Limb (tissue), 2 donors: ENCODE measurements around the gene POLE.
"Not testable (repeated sequence)": the region's sequence is repeated elsewhere in the genome, so short reads cannot be mapped to it uniquely, and the experiment has no call there.

ENCODE experiments used
- DNase-seq, 2 donors: peaks; one replicate each; pipeline ENCODE4 v3.0.0-alpha.2; 2016; ENCODE audit errors: extremely low spot score in 2 of 2

POLE gene

DNA sequence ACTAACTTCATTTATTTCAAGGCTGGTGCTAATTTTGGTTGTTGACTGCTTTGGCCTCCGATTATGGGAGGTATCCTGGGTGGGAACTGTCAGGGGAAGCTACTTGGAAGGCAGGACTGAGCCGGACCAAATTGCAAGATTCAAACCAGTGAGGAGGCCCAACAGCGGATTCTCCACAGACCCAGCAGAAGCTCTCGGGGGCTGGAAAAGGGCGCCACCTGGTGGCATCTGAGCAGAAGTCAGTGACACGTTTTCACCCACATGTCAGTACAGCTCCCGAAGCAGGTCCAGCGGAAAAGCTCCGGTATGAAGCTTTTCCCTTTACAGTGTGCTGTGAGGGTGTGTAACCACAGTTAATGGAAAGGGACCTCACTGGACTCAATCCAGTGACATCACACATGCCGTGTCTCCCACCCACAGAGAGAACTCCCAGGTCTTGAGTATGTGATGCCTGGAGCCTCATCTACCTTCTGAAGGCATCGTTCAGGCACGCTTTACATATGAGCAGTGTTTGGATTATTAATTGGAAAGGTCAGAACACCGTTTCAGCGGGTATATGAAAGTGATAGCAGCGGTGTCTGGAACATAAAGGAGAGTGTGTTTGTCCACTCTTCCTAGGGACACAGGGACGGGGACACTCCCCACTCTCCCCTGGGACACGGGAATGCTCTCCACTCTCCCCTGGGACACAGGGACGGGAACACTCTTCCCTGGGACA, 72.1 kb downstream of the POLE start:
- peak; percentile 75 to 87 for DNase-seq

- DNase-seq = no peak
Measured at GRCh38 chr12:132614029-132614428, 73.1 kb downstream of the POLE start.

DNA sequence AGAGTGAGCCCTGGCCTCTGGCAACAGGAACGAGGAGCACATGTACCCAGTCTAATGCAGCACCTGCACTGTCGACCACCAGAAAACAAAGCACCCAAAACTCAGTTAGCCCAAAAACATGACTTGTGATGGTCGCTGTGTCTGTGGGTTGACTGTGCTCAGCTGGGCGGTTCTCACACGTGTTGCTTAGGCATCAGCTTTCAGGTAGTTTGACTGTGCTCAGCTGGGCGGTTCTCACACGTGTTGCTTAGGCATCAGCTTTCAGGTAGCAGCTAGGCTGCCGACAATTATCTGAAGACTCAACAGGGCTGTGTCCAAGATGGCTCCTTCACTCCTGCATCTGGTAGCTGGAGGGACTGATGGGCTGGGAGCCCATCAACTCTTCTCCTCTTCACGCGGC, 75.5 kb downstream of the POLE start:
- DNase-seq = no peak

GRCh38 chr12:132610866-132611602, 76.1 kb downstream of the POLE start:
- DNase-seq = no peak

DNA sequence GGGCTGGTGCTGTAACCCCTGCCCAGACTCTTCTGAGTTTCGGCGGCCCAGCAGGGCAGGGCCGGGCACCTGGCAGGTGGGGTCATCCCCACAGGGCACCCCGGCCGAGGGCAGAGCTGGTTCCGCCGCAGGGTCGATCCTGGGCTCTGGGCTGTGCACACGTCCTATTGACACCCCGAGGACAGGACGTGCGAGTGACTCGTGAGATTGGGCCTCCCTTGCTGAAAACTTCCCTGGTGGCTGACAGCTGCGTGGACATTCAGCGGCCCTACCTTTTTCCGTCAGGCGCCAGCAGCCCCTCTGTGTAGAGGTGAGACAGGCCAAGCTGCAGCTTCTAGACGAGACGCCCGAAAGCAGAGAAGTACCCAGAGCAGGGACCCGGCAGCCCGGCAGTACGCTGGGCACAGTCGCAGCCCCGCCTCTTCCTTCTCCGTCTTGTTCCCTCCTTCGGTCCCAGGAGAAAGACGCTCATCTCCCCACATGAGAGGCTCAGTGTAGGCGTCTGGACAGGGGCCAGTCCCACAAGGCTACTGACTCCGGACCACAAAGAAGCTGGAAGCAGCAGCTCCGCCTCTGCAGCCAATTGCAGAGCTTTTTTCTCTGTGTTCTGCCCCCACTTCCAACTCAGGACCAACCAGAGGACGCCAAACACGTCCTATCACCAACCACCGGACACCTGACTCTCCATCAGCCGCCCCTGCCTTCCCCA, 76.9 kb downstream of the POLE start, which contains the start of gene LRCOL1:
LRCOL1 (minus strand) TSS at position 532 of the 709 bp plus-strand sequence. CDS start 4,331 bp downstream, outside the sequence.
- peak in 1 of 2 donors; percentile 61 for DNase-seq

DNA sequence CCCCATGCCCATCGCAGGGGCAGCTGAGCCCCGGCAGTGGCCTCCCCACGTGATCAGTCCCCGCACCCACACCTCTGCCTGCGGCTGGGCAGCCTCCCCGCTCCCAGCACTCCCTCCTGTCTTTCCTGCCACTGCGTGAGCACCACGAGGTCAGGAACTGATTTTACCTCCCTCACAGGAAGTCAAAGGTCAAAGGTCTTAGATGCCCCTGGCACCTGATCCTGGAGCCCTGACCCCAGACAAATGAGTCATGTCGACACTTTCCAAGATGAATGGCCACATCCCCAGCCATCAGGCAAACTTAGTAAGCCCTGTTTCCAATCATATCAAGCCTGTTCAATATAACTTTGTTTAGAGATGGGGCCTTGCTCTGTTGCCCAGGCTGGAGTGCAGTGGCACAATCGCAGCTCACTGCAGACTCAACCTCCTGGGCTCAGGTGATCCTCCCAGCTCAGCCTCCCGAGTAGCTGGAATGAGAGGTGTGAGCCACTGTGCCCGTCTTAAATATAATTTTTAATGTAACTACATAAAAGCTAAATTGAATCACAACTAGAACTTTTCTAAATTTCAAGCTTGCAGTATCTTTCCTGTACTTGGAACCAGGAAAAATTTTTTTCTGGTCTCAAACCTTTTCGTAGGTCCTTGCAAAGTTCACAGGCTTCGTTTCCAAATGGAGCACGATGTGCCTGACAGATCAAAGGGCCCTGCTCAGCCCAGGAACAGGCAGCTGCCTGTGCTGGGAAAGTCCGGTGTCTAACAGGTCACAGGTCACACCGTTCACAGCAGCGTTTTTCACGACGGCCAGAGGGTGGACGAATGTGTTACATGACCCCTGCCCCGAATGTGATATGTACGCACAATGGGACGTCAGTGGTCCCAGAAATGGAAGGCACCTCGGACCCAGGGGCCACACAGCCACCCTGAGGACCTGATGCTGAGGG, 78.6 kb downstream of the POLE start:
- no peak for DNase-seq

DNA sequence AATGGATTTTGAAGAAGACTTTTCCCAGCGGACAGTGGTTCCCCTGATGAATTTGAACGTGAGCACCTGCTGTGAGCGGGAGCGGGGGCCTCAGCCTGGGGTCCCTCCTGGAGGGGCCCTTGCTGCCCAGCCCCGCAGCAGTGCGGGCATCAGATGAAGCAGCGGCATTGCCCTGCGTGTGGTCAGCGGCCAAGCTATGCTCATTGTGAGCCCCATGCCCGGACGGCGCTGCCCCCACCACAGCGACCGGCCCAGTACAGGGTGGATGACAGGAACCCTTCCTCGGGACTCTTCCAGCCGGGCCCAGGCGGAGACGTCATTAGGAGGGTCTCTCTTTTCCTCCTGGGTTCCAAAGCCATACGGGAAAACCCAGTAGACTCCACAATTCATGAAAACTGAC, 80.2 kb downstream of the POLE start:
- no peak for DNase-seq

DNA sequence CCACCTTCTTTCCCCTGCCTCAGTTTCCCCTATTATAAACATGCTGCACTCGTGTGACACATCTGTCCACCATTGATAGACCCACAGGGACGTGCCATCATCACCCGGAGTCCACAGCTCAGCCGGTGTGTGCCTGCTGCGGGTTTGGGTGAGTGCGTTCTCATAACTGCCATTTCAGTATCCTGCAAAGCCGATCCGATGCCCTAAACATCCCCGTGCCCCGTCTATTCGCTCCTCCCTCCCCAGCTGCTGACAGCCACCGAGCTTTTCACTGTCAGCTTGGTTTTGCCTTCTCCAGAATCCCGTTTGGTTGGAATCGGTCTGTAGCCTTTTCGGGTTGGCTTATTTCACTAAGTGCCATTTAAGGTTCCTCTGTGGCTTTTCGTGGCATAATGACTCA, 80.7 kb downstream of the POLE start:
- DNase-seq = no peak

- DNase-seq = no peak
Measured at GRCh38 chr12:132605892-132606291, 81.2 kb downstream of the POLE start.

- DNase-seq = no peak
Measured at GRCh38 chr12:132604668-132605441, 82.3 kb downstream of the POLE start.

DNA sequence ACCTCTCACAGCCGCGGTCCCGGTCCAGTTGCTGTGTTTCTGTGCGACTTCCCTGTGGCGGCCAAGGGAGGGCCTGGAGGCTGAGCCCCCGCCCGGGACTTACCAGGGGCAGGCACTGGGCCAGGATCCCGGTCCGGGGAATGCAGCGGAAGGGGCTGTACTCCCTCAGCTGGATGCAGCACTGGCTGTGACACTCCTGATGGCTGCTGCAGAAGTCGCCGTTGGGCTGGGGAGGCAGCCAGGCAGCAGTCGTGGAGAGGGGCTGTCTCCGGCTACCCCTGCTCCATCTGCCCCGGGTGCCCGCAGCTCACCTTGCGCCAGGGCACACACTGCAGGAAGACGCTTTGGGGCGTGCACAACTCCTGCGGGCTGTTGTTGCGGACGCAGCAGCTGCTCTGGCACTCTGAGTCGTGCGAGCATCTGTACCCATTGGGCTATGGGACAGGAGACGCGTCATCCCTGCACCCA, 83.0 kb downstream of the POLE start:
- DNase-seq = peak in 1 of 2 donors; percentile 61

DNA sequence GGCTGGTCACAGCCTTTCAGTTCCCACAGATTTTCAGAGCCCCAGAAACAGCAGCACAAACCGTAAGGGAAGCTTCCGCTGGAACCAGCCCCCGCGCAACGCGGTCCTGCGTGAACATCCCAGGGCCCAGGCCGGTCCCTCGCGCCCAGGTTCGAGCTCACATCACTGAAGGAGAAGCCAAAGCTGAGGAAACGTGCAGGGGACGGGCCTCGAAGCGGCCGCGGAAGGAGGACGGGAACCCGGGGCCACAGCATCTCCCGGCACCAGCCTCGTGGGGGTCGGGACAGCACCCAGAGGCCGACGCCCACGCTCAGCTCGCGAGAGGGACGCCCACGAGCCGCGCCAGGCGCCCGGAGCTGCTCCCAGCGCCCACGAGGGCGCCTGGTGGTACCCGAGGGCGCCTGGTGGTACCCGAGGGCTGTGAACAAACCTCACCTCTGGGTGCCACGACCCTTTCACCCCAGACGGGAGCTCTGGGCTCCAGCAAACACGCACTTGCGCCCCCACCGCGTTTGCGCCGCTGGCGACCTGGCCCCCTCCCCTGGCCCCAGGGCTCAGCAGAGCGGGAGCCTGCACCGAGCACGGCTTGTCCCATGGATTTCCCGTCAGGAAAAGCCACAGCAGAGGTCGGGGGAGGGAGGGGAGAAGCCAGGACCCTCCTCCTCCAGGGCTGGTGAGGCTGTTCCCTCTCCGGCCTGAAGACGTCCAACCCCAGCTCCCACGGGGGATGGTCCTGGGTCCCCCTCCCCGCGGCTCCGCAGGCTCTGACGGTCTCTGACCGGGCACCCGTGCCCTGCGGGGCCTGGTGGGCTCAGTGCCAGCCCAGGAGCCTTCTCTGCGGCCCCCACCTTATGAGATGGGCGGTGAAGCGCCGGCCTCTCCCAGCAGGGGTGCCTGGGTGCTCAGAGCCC, 83.6 kb downstream of the POLE start:
- DNase-seq = no peak

DNA sequence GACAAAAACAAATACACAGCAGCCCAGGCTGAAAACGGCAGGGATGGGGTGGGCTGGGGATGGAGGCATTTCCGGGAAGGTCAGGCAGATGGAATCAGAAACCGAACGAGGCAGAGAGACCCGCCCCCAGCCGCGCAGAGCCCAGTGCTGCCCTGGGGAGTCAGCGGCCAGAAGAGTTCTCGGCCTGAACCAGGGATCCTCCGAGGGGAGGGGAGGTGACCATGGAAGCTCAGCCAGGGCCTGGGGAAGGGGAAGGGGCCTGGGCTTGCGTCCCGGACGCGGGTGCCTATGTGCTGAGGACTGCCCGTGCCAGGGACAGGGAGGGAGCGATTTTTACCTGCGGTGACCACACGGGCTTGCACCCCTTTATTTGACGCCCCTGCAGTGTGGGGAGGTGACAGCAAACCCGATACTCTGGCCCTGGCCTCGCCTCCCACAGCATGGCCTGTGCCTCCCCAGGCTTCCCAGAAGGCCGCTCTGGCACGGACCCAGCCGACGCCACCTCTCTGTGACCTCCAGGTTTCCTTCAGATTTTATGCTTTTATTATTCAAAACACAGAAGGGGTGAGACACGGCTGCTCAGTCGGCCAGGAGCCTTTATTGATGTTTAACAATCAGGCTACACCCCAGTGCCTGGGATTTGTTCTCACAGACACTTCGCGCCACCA, 84.4 kb downstream of the POLE start:
- peak; percentile 47 to 67 for DNase-seq

GRCh38 chr12:132601171-132601883, 85.8 kb downstream of the POLE start:
- no peak for DNase-seq

DNA sequence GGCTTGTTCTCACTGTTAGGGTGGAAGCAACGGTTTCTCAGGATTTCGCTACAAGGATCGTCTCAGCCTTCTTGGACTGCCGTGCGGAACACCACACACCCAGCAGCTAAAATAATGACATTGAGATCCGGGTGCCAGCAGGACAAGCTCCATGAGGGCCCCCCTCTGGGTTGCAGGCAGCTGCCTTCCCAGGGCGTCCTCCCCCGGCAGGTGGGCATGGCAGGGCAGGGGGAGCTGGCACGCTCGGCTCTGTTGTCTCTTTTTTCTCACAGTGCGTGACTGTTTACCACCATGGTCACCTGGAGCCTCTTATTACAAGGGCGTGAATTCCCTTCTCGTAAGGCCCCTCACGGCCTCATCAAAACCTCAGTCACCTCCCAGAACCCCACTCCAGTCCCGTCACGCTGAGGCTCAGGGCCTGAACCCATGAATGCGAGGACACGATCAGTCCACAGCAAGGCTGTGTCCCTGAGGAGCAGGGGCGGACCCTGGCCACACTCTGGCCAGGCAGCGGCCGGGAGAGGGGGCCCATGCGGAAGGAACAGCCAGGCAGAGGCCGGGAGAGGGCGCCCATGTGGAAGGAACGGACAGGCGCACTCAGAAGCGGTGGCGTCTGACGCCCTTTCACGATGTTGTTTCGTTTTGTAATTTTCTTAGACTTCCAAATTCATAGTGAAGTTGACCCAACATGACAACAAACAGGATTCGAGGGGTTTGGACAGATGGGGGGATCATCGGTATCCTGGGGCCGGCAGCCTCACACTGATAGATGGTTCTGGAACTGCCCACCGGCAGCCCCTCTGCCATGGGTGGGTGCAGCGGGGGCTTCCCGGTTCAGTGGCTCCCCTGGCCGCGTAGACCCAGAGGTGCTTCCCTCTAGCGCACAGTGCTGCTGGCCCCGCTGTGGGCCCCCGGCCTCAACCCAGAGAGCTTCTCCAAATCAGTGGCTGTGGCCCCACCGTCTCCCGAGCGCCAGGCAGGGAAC, 86.8 kb downstream of the POLE start:
- DNase-seq = peak; percentile 67 to 82

DNA sequence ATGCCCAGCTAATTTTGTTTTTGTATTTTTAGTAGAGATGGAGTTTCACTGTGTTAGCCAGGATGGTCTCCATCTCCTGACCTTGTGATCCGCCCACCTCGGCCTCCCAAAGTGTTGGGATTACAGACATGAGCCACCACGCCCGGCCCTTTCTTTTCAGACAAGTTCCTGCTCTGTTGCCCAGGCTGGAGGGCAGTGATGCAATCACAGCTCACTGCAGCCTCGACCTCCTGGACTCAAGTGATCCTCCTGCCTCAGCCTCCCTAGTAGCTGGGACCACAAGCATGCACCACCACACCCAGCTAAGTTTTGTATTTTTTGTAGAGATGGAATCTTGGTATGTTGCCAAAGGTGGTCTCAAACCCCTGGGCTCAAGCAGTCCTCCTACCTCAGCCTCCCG, 87.6 kb downstream of the POLE start:
- DNase-seq = not testable (repeated sequence)
